HG03103 (cell line): ENCODE data around the gene ATP5MK.
A peak's percentile ranks its signal among the peaks of the same experiment; 100 is the strongest.
"Not testable (repeated sequence)": the region's sequence is repeated elsewhere in the genome, so short reads cannot be mapped to it uniquely, and the experiment has no call there.

Source experiments
- ATAC-seq: cut with Tn5 transposase; IDR thresholded peaks from one replicate; pipeline ENCODE4 v1.9.1; 2021; ENCODE audit warnings: low read depth; ENCODE audit not compliant: unreplicated experiment

Gene ATP5MK

DNA sequence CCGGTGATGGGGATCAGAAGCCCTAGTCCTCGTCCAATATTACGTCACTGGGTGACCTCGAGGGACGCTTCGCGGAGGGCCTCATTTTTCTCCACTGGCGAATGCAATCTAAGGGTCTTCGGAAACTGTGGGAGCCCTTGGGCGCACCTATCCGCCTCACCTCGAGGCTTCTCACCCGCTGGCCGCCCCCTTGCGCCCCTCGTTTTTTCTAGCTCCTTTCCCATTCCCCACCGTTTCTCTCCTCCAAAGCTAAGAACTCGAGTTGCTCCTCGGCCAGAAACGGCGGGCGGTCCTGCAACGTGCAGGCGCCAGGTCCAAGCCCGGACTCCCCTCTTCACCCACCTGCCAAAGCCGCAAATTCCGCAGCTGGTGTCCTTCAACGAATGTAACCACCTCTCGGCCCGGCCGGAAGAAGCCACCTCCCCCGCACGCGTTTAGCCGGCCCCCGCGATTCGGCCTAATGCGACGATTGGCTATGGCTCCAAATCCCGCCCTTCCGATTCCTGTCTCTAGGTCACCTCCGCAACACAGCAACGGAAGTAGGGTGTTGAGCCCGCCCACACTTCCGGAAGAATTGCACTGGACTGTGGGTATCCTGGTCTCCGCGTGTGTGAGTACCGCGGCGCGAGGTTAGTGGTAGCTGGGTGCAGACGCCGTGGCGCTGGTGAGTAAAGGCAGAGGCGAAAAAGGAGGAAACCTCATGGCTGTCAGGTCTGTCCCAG lies at the start of gene ATP5MK, which contains the start of gene PDCD11:
Gene ATP5MK, minus strand, starts transcription at position 409 of the 722 bp plus-strand sequence. CDS start 4,018 bp downstream, outside the sequence.
Gene PDCD11, plus strand, starts transcription at position 560 of the 722 bp plus-strand sequence. CDS start 1,801 bp downstream, outside the sequence.
- ATAC-seq: peak; percentile 100

DNA sequence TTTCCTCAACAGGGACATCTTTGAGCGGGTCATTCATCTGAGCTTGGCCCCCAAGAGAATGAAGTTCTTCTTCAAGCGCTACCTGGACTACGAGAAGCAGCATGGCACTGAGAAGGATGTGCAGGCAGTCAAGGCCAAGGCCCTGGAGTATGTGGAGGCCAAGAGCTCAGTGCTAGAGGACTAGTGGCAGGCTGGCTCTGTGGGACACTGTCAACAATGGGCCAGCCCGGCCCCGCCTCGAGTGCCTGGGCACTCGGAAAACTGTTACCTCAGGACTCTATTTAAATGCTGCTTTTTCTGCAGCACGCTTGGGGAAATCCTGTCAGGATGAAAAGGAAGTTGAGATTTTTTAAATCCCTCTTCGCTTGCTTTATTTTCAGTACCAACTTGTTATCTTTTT lies 49.1 kb upstream of the ATP5MK start:
- no peak for ATAC-seq

DNA sequence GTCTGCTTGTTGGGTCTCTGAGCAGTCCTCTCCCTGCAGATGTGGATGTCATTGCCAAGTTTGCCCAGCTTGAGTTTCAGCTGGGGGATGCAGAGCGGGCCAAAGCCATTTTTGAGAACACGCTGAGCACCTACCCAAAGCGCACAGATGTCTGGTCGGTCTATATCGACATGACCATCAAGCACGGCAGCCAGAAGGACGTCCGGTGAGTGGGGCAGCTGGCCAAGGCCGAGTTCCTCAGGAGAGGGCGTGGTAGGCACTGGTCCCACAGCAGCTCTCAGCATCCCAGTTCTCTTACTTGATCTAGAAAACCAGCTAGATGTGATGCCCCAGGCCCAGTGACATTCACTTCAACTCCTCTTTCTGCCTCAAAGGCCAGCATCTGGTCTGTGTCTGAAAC lies 48.2 kb upstream of the ATP5MK start:
- ATAC-seq: no peak

- ATAC-seq: no peak
Observed at GRCh38 chr10:103443475-103444185, 47.4 kb upstream of the ATP5MK start.

- ATAC-seq: no peak
Observed at GRCh38 chr10:103442031-103442461, 45.8 kb upstream of the ATP5MK start.

DNA sequence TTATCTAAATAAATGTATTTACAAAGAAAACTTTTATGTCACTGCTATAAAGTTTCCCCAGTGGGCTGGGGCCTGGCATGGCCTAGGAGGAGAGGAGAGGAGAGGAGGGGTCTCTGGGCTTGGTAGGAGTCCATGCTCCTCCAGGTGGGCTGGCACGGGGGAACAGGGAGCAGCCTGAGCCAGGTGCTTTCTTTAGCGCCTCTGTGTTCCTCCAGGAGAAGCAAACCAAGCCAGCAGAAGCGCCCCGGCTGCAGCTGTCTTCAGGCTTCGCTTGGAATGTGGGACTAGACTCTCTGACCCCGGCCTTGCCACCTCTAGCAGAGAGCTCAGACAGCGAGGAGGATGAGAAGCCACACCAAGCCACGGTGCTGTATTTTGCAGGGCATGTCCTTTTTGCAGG lies 45.3 kb upstream of the ATP5MK start:
- ATAC-seq: no peak

DNA sequence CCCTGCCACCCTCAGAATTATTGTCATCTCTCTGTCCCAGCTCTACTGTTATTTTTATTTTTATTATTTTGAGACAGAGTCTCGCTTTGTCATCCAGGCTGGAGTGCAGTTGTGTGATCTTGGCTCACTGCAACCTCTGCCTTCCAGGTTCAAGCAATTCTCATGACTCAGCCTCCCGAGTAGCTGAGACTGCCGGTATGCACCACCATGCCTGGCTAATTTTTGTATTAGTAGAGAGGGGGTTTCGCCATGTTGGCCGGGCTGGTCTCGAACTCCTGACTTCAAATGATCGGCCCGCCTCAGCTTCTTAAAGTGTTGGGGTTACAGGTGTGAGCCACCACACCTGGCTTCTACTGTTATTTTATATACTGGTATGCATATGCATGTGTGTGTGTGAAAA lies 44.9 kb upstream of the ATP5MK start:
- no peak for ATAC-seq

DNA sequence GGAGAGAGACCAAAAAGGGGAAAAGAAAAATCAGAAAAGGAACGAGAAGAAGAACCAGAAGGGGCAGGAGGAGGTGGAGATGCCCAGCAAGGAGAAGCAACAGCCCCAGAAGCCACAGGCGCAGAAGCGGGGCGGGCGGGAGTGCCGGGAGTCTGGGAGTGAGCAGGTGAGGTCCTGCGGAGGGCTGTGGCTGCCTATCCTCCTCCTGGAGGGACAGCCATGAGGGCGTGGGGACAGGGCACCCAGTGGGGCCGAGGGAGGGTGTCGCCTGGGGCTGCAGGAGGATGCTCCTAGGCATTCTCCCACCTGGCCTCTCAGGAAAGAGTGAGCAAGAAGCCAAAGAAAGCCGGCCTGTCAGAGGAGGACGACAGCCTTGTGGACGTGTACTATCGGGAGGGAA lies 44.1 kb upstream of the ATP5MK start:
- no peak for ATAC-seq

GRCh38 chr10:103439776-103440175 lies 43.5 kb upstream of the ATP5MK start:
- ATAC-seq: no peak

DNA sequence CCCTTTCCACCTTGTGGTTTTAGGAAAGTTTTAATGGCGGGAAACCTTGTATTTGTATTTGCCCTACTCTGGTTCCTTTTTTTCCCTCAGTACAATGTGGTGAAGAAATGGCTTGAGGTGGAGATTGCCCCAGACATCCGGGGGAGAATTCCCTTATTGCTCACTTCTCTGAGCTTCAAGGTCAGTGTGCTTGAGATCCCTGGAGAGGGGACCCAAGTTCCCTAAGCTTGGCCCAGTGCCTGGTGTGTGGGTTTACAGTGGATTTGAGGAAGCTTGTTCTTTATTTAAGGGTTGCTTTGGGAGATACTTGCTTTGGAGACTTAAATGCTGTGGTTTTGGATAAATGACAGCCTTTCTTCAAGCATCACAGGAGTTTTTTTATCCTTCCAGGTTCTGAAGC lies 37.6 kb upstream of the ATP5MK start:
- ATAC-seq: no peak

- ATAC-seq: no peak
Observed at GRCh38 chr10:103431902-103432301, 35.6 kb upstream of the ATP5MK start.

- no peak for ATAC-seq
Observed at GRCh38 chr10:103429647-103430046, 33.4 kb upstream of the ATP5MK start.

- ATAC-seq: no peak
Observed at GRCh38 chr10:103428989-103429643, 32.8 kb upstream of the ATP5MK start.

GRCh38 chr10:103427866-103428265 lies 31.6 kb upstream of the ATP5MK start:
- ATAC-seq: no peak

DNA sequence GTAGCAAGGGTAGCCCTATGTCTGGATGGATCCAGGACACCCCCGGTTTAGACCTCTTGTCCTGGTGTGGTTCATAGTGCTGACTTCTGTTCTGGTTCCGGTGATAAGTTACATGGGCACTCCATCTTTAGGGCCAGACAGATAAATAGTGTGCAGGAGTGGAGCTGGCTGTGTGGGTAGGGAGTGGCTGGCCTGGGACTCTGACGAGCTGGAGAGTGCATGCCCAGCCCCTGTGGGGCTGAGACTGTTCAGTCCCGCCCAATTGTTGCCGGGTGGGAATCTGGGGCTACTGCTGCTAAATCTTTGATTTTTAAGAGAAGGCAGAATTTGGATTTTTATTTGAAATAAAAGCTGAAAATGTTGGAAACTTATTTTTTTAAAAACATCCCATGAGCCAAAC lies 27.5 kb upstream of the ATP5MK start:
- ATAC-seq: no peak

- no peak for ATAC-seq
Observed at GRCh38 chr10:103419101-103419500, 22.8 kb upstream of the ATP5MK start.

- no peak for ATAC-seq
Observed at GRCh38 chr10:103417601-103418000, 21.3 kb upstream of the ATP5MK start.

GRCh38 chr10:103417148-103417469 lies 20.8 kb upstream of the ATP5MK start:
- not testable (repeated sequence) for ATAC-seq

- no peak for ATAC-seq
Observed at GRCh38 chr10:103416436-103417147, 20.3 kb upstream of the ATP5MK start.

- ATAC-seq: no peak
Observed at GRCh38 chr10:103415581-103415980, 19.3 kb upstream of the ATP5MK start.

DNA sequence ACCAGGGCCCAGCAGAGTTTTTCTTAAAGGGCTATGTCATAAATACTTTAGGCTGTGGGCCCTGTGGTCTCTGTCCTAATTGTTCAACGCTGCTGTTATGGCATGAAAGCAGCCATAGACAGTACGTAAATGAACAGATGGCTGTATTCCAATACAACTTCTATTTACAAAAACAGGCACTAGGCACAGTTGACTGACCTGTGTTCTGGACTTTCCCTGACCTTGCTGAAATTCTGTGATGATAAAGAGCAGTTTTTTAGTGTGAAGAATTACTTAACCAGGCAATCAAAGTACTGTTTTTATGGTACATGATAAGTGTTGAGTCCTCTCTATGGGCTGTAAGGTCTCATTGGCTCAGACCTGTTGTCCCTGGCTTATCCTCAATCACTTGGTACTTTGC lies 17.3 kb upstream of the ATP5MK start:
- ATAC-seq: no peak
